SU-DHL-6 (cell line): ENCODE measurements around the gene SLC22A3.

Source experiments
- H2AFZ ChIP-seq: fragments of 200-600 bp; sonication (generic); 2 replicates; pipeline ENCODE4 v1.6.1; 2014; ENCODE audit warnings: low read depth, mild to moderate bottlenecking, moderate library complexity, mixed read lengths, antibody characterized with exemption, low read length; ENCODE audit not compliant: severe bottlenecking
- H3F3A ChIP-seq: fragments of 200-600 bp; shearing (Covaris generic); 2 replicates; pipeline ENCODE4 v1.6.0; 2016; ENCODE audit warnings: antibody characterized with exemption, mild to moderate bottlenecking; ENCODE audit not compliant: insufficient read depth
- H3K27ac ChIP-seq: fragments of 200-600 bp; sonication (generic); 2 replicates; pipeline ENCODE4 v1.5.1; 2016; ENCODE audit warnings: low read depth, mild to moderate bottlenecking, low read length, moderate library complexity, mixed read lengths
- H3K27me3 ChIP-seq: fragments of 200-600 bp; sonication (generic), shearing (Covaris generic); 2 replicates; pipeline ENCODE4 v1.6.0; 2014; ENCODE audit warnings: mild to moderate bottlenecking, low read length
- H3K36me3 ChIP-seq: fragments of 200-600 bp; sonication (generic); 2 replicates; pipeline ENCODE4 v1.6.1; 2014; ENCODE audit warnings: mild to moderate bottlenecking, low read length, mixed read lengths
- H3K4me2 ChIP-seq: fragments of 300-600, 200-600 bp; shearing (Covaris generic), sonication (generic); 2 replicates; pipeline ENCODE4 v1.6.0; 2014; ENCODE audit warnings: low read length, low read depth, mild to moderate bottlenecking; ENCODE audit not compliant: poor library complexity, severe bottlenecking
- H3K4me3 ChIP-seq: fragments of 200-600 bp; sonication (generic); 2 replicates; pipeline ENCODE4 v1.5.1; 2014; ENCODE audit warnings: antibody characterized with exemption, low read length, mild to moderate bottlenecking, mixed read lengths; ENCODE audit not compliant: insufficient read depth, poor library complexity, severe bottlenecking
- H3K79me2 ChIP-seq: fragments of 200-600 bp; sonication (generic); 2 replicates; pipeline ENCODE4 v1.6.1; 2014; ENCODE audit warnings: mild to moderate bottlenecking, low read length, moderate library complexity; ENCODE audit not compliant: insufficient read depth
- H3K9ac ChIP-seq: fragments of 200-600 bp; sonication (generic); 2 replicates; pipeline ENCODE4 v1.7.0; 2014; ENCODE audit warnings: mild to moderate bottlenecking, low read length
- H3K9me2 ChIP-seq: fragments of 200-600 bp; sonication (generic); replicated peaks from 2 replicates; pipeline ENCODE4 v1.6.1; 2014; ENCODE audit warnings: low read length; ENCODE audit not compliant: insufficient read depth
- H3K9me3 ChIP-seq: fragments of 200-600 bp; sonication (generic); 2 replicates; pipeline ENCODE4 v1.6.1; 2014; ENCODE audit warnings: low read length, mixed read lengths; ENCODE audit not compliant: insufficient read depth
- H4K20me1 ChIP-seq: fragments of 200-600 bp; sonication (generic); 2 replicates; pipeline ENCODE4 v1.6.1; 2014; ENCODE audit warnings: low read depth, mild to moderate bottlenecking, antibody characterized with exemption, low read length, moderate library complexity, mixed read lengths
- CTCF ChIP-seq: fragments of 200-600 bp; sonication (generic); IDR thresholded peaks from one replicate; pipeline ENCODE4 v1.5.1; 2017; ENCODE audit warnings: antibody characterized with exemption, mild to moderate bottlenecking, low read length, moderate library complexity; ENCODE audit not compliant: insufficient read depth, poor library complexity, severe bottlenecking
- EZH2phosphoT487 ChIP-seq: fragments of 200-600 bp; sonication (generic), shearing (Covaris generic); conservative IDR thresholded peaks from 2 replicates; pipeline ENCODE4 v1.6.1; 2018; ENCODE audit warnings: mild to moderate bottlenecking, antibody characterized with exemption, low read length, moderate library complexity, mixed read lengths

SLC22A3 gene

GRCh38 chr6:160408528-160408927, 60.4 kb downstream of the SLC22A3 start:
- Histone ChIP-seq H3K4me2 (no peak overlapping the region), H3F3A (no peaks in the 10 kb centered on the region), H3K36me3 (no peaks in the 10 kb centered on the region), H4K20me1 (no peaks in the 10 kb centered on the region), H2AFZ (no peak overlapping the region), H3K4me3 (no peak overlapping the region), H3K9me3 (no peaks in the 10 kb centered on the region), H3K27ac (no peak overlapping the region), H3K79me2 (no peaks in the 10 kb centered on the region), H3K9ac (no peak overlapping the region), H3K9me2 (no peaks in the 10 kb centered on the region), H3K27me3 (no peaks in the 10 kb centered on the region)
- TF ChIP-seq EZH2phosphoT487 (no peak), CTCF (no peak)

- no peaks in the 10 kb centered on the region for H4K20me1 ChIP-seq
- H3K9me3 ChIP-seq: no peaks in the 10 kb centered on the region
- no peaks in the 10 kb centered on the region for H3K36me3 ChIP-seq
- H3K9ac ChIP-seq: no peak overlapping the region
- no peak overlapping the region for H3K27ac ChIP-seq
- no peaks in the 10 kb centered on the region for H3K79me2 ChIP-seq
- no peaks in the 10 kb centered on the region for H3F3A ChIP-seq
- H2AFZ ChIP-seq: no peak overlapping the region
- H3K27me3 ChIP-seq: no peaks in the 10 kb centered on the region
- H3K4me2 ChIP-seq: no peak overlapping the region
- H3K9me2 ChIP-seq: no peaks in the 10 kb centered on the region
- TF ChIP-seq CTCF: no peak
- TF ChIP-seq EZH2phosphoT487: no peak
- no peak overlapping the region for H3K4me3 ChIP-seq
Measured at GRCh38 chr6:160412993-160413392, 64.8 kb downstream of the SLC22A3 start.

- H3K27ac ChIP-seq: no peak overlapping the region
- H3K9me2 ChIP-seq: no peaks in the 10 kb centered on the region
- H2AFZ ChIP-seq: no peak overlapping the region
- no peaks in the 10 kb centered on the region for H3K9me3 ChIP-seq
- no peaks in the 10 kb centered on the region for H3F3A ChIP-seq
- no peak overlapping the region for H3K4me2 ChIP-seq
- no peaks in the 10 kb centered on the region for H3K36me3 ChIP-seq
- TF ChIP-seq CTCF (no peak), EZH2phosphoT487 (no peak)
- no peaks in the 10 kb centered on the region for H3K79me2 ChIP-seq
- no peak overlapping the region for H3K4me3 ChIP-seq
- H4K20me1 ChIP-seq: no peaks in the 10 kb centered on the region
- no peaks in the 10 kb centered on the region for H3K27me3 ChIP-seq
- H3K9ac ChIP-seq: no peak overlapping the region
Measured at GRCh38 chr6:160417146-160417545, 69.0 kb downstream of the SLC22A3 start.
